ENCODE measurements around the gene RASL12. TPM values are rescaled to one million over a fixed set of nuclear protein-coding genes. Genes with fewer than 3 reads are reported as not detected.

RASL12 gene
- total RNA-seq, 4 donors from 2014 or later = 2.8 to 32.4 (median 8.9) TPM

- Histone ChIP-seq H3K9me3 (no peaks in the 10 kb centered on the region), H3K27ac (peak overlapping the region in 3 of 4 donors; percentile 81 to 97 (median 92)), H3K4me1 (peaks cover 5 to 61% (median 18%) of the 10 kb centered on the region in 3 donors), H3K36me3 (no peaks in the 10 kb centered on the region), H3K4me3 (no peak overlapping the region), H3K27me3 (peaks cover 0 to 20% (median 0%) of the 10 kb centered on the region in 4 donors)
- TF ChIP-seq, protein P1, sequence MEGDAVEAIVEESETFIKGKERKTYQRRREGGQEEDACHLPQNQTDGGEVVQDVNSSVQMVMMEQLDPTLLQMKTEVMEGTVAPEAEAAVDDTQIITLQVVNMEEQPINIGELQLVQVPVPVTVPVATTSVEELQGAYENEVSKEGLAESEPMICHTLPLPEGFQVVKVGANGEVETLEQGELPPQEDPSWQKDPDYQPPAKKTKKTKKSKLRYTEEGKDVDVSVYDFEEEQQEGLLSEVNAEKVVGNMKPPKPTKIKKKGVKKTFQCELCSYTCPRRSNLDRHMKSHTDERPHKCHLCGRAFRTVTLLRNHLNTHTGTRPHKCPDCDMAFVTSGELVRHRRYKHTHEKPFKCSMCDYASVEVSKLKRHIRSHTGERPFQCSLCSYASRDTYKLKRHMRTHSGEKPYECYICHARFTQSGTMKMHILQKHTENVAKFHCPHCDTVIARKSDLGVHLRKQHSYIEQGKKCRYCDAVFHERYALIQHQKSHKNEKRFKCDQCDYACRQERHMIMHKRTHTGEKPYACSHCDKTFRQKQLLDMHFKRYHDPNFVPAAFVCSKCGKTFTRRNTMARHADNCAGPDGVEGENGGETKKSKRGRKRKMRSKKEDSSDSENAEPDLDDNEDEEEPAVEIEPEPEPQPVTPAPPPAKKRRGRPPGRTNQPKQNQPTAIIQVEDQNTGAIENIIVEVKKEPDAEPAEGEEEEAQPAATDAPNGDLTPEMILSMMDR (IDR thresholded peaks at IDR 0.05) = no peak
- TF ChIP-seq POLR2A (IDR thresholded peaks at IDR 0.05) = no peak
- intact Hi-C loops (cut with DNase I) = no loop called here
- DNase-seq = no peak
- 83 to 84% methylated on average over 2 to 3 of the region's 3 CpGs for WGBS, 2 donors
These were observed 4.8 kb upstream of the RASL12 start for GRCh38 chr15:65072617-65073016.

DNA sequence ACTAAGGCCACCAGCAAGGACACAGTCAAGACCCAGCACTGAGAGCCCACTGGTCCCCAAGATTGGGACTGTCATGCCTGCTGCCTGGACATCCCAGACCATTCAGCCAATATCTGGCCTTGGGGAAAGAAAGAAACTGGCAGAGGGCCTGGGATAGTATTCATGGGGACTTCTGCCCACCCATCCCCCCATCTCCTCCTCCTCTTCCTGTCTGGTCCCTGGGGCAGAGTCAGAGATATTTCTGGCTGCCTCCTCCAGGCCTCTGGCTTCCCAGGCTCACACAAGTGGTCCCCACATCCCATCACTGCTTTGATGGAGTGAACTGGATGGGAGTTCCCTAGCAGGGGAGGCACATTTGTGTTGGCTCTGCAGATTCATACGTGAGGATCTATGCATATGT lies 4.2 kb upstream of the RASL12 start:
- WGBS, 2 donors = 86 to 92% methylated on average over 1 of the region's 1 CpG
- no peak for DNase-seq
- Histone ChIP-seq H3K9me3 (no peaks in the 10 kb centered on the region), H3K4me1 (peaks cover 6 to 60% (median 18%) of the 10 kb centered on the region in 3 donors), H3K27me3 (peaks cover 0 to 20% (median 0%) of the 10 kb centered on the region in 4 donors), H3K27ac (peak overlapping the region; percentile 12 to 97 (median 86)), H3K4me3 (no peak overlapping the region), H3K36me3 (no peaks in the 10 kb centered on the region)
- TF ChIP-seq, protein P1 (IDR thresholded peaks at IDR 0.05) = no peak
- intact Hi-C loops (cut with DNase I) = no loop called here

DNA sequence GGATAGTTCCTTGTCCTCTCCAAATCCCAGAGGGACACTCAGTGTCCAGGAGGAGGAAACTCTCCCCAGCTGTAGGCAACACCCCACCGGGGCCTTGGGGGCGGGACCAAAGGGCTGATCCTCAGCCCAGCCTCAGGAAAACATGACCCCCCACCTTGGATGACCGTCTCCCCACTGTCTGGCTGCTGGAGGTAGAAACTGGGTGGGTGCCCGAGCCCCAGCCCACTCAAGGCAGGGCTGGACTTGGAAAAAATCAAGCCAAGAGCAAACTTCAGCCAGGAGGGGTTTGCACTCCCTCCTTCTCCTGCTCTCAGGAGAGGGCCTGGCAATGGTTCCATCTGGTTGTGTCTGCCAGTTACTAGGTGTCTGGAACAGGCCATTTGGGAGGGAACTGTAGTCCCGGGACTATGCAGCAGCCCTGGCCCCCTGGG lies 3.6 kb upstream of the RASL12 start:
- TF ChIP-seq, protein P1 (IDR thresholded peaks at IDR 0.05) = no peak
- TF ChIP-seq POLR2A (IDR thresholded peaks at IDR 0.05) = no peak
- Histone ChIP-seq H3K36me3 (no peaks in the 10 kb centered on the region), H3K9me3 (no peaks in the 10 kb centered on the region), H3K27ac (peak overlapping the region; percentile 12 to 97 (median 86)), H3K4me1 (peaks cover 6 to 55% (median 18%) of the 10 kb centered on the region in 3 donors), H3K4me3 (no peak overlapping the region), H3K27me3 (peaks cover 0 to 20% (median 0%) of the 10 kb centered on the region in 4 donors)
- no CpG with 5 or more reads among the region's 5 CpGs for WGBS, 2 donors
- DNase-seq = no peak
- intact Hi-C loops (cut with DNase I) = no loop called here

- intact Hi-C loops (cut with DNase I) = no loop called here
- H3K27ac ChIP-seq = peak overlapping the region; percentile 42 to 97 (median 86)
- no peak overlapping the region for H3K4me3 ChIP-seq
- no peaks in the 10 kb centered on the region for H3K9me3 ChIP-seq
- TF ChIP-seq POLR2A (IDR thresholded peaks at IDR 0.05) = no peak
- TF ChIP-seq, protein P1 (IDR thresholded peaks at IDR 0.05) = no peak
- no peaks in the 10 kb centered on the region for H3K36me3 ChIP-seq
- WGBS, 2 donors = 66 to 71% methylated on average over 3 to 5 of the region's 5 CpGs
- peaks cover 6 to 67% (median 18%) of the 10 kb centered on the region in 3 donors for H3K4me1 ChIP-seq
- H3K27me3 ChIP-seq = peaks cover 0 to 34% (median 0%) of the 10 kb centered on the region in 4 donors
- DNase-seq = no peak
These were observed 2.2 kb upstream of the RASL12 start for GRCh38 chr15:65069779-65070546.

DNA sequence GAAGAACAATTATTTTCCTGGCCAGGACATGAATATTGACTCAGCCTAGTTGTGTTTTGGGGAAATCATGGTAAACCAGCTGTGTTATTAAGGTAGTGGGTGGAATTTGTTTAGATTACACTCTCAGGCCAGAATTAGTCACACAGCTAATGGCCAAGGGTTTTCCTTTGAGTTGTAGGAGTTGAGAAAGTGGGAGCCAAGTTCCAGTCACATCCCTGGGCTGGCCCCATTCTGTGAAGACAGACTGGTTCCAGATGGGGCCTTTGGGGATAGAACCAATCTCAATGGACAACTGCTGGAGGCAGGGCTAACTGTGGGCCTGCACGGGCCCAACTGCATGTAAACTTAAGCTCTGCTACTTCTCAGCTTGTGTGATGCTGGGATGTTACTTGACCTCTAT lies 1.4 kb upstream of the RASL12 start:
- H3K9me3 ChIP-seq = no peaks in the 10 kb centered on the region
- H3K27ac ChIP-seq = peak overlapping the region; percentile 79 to 97 (median 86)
- peaks cover 6 to 75% (median 18%) of the 10 kb centered on the region in 3 donors for H3K4me1 ChIP-seq
- WGBS, 2 donors = 100% methylated on average over 1 of the region's 1 CpG; no CpG with 5 or more reads in 1 of the 2 donors
- intact Hi-C loops (cut with DNase I) = no loop called here
- TF ChIP-seq, protein P1 (IDR thresholded peaks at IDR 0.05) = no peak
- TF ChIP-seq POLR2A (IDR thresholded peaks at IDR 0.05) = no peak
- DNase-seq = no peak
- no peaks in the 10 kb centered on the region for H3K36me3 ChIP-seq
- H3K27me3 ChIP-seq = peaks cover 0 to 36% (median 0%) of the 10 kb centered on the region in 4 donors
- no peak overlapping the region for H3K4me3 ChIP-seq

Data from esophagus squamous epithelium (tissue), 5 donors.